SK-N-MC (cell line): ENCODE measurements around the gene MOCOS.

ENCODE experiments used
- EZH2 ChIP-seq: fragments of 200-600 bp; sonication (generic); IDR thresholded peaks from one replicate; pipeline ENCODE4 v1.6.1; 2017; ENCODE audit warnings: antibody characterized with exemption
- FOXP2 ChIP-seq: optimal IDR thresholded peaks from 2 replicates; pipeline ENCODE3; 2011; ENCODE audit warnings: mild to moderate bottlenecking, moderate library complexity; ENCODE audit not compliant: insufficient read depth; ENCODE audit errors: extremely low read length, control extremely low read depth
- POLR2AphosphoS5 ChIP-seq: IDR thresholded peaks from 2 replicates; pipeline ENCODE4 v1.6.1; 2012; ENCODE audit warnings: mild to moderate bottlenecking, low read depth, low read length, borderline replicate concordance

DNA sequence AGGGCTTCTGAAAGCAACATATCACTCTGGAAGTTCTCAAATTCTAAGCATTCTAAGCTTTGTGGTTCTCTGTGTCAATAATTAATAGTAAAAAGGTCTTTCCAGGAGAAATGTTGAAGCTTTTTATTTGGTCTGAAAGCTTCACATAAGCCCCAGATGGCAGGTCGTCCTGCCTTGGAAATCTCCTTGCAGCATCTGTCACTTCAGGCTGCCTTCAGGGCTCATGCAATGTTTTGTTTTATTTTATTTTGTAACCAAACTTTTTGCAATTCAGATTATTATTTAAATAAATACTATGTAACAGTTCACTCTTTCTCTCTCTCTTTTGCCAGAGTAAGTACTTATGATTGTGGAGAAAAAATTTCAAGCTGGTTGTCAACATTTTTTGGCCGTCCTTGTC is 63.5 kb downstream of the MOCOS start:
- no peak for TF ChIP-seq EZH2
- TF ChIP-seq POLR2AphosphoS5 = no peak
- no peak for TF ChIP-seq FOXP2
